GM19025 (cell line): ENCODE measurements around the gene TACC2.
"Not testable (repeated sequence)": the region's sequence is repeated elsewhere in the genome, so short reads cannot be mapped to it uniquely, and the experiment has no call there.

ENCODE experiments used
- ATAC-seq: cut with Tn5 transposase; IDR thresholded peaks from one replicate; pipeline ENCODE4 v1.9.1; 2021; ENCODE audit warnings: mild to moderate bottlenecking, low read depth, moderate library complexity; ENCODE audit not compliant: unreplicated experiment

The TACC2 gene

DNA sequence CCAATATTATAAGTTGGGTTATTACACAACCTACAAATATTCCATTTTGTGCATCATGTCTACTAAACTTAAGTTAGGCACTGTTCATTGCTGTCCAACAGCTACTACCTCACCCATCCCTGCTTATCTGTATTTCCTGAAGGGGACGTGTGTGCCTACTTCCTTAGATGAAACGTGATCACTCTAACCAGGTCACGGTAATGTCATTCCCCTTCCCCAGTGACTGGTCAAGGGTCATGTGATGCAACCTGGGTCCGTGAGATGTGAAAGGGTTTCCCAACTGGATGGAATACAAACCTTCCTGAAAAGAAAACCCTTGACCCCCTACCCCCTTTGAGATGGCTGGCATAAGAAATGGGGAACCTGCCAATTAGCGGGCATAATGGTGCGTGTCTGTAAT, 12.4 kb upstream of the TACC2 start:
- no peak for ATAC-seq

GRCh38 chr10:121978511-121978910, 10.5 kb upstream of the TACC2 start:
- no peak for ATAC-seq

DNA sequence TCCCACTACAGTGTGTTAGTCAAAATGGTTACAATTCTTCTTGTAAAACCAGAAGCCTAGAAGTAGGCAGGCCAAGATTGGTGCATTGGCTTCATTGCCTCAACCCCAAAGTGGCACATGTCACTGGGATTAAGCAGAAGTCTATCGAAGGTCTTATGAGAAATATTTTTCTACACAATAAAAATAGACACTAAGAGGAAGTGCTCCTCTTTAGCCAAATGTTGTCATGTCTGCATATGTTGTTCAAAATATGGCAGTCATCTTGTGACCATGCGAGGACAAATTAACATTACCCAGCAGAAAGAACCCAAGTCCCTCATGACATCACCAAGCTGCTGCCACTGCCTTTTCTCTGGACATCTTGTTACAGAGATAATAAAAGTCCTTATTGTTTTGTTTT, 7.6 kb upstream of the TACC2 start:
- ATAC-seq, result no peak

DNA sequence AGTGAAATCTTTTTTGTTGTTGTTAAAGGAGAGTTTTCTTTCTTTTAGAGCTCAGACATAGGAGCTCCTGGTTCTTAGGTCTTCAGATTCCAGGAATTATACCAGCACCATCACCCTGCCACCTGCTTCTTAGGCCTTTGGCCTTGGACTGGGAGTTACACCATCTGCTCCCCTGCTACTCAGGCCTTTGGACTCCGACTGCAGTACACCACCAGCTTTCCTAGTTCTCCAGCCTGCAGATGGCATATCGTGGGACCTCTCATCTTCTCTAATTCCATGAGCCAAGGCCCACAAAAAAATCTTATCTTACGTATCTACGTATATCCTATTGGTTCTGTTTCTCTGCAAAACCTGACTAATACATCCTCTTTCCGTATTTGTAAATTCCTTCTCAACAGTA, 5.1 kb upstream of the TACC2 start:
- ATAC-seq, result no peak

DNA sequence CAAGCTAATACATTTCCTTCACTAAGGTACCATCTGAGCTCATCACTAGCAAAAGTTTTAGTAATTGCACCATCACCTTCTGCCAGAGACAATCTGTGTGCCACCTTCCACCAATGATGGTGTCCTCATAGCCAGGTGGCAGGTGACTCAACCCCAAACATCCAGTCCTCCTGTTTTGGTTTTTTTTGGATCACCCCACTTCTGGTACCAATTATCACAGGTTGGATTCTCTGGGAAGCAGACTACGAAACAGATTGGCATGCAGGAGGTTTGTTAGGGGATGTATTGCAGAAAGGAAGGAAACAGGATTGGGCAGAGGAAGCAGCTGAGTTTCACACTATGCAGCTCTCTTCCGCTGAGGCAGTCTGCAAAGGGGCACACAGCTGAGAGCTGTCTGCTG, 4.5 kb upstream of the TACC2 start:
- ATAC-seq, result no peak

DNA sequence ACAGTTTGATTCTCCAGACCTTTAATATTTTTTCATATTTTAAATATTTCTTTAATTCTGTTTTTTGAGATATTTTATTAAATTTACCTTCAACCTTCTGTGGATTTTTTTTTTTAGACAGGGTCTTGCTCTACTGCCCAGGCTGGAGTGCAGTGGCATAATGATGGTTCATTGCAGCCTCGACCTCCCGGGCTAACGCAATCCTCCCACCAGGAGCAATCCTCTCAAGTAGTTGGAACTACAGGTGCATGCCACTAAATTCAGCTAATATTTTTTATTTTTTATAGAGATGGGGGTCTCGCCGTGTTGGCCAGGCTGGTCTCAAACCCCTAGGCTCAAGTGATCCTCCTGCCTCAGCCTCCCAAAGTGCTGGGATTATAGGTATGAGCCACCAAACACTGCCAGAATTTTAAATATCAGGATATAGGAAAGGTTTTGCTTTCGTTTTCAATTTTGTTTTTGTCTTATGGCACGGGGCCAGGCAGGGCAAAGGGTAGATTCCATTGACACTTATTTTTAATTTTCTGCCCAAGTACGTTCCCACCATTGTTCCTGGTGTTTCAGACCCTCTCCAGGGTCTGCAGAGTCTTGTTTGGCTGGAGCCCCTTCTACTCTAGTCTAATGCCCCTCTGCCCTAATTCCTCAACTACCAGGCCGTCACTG, 1.2 kb downstream of the TACC2 start:
- no peak for ATAC-seq

GRCh38 chr10:121991727-121992126, 2.8 kb downstream of the TACC2 start:
- ATAC-seq, result not testable (repeated sequence)

GRCh38 chr10:121994429-121994941, 5.5 kb downstream of the TACC2 start:
- ATAC-seq, result no peak

- ATAC-seq, result no peak
Observed at GRCh38 chr10:121998462-121998861, 9.5 kb downstream of the TACC2 start.

DNA sequence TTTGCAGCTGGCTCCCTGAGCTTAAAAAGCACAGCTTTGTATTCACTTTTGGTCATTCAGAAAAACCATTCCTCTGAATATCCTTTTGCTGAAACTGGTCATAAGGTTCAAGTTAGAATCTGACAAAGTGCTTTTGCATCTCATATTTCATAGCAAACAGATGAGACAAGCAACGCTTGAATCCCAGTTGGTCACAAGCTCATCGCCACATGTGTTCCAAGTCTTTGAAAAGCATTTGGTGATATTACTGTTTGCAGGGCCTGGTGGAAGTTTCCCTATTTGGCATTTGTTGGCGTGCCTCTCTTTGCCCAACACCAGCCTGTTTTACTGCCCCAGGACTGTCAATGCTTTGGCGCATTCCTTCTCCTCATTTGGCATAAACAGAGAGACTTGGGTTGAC, 10.3 kb downstream of the TACC2 start:
- no peak for ATAC-seq

- no peak for ATAC-seq
Observed at GRCh38 chr10:122001698-122002097, 12.7 kb downstream of the TACC2 start.

- no peak for ATAC-seq
Observed at GRCh38 chr10:122007415-122007814, 18.5 kb downstream of the TACC2 start.

DNA sequence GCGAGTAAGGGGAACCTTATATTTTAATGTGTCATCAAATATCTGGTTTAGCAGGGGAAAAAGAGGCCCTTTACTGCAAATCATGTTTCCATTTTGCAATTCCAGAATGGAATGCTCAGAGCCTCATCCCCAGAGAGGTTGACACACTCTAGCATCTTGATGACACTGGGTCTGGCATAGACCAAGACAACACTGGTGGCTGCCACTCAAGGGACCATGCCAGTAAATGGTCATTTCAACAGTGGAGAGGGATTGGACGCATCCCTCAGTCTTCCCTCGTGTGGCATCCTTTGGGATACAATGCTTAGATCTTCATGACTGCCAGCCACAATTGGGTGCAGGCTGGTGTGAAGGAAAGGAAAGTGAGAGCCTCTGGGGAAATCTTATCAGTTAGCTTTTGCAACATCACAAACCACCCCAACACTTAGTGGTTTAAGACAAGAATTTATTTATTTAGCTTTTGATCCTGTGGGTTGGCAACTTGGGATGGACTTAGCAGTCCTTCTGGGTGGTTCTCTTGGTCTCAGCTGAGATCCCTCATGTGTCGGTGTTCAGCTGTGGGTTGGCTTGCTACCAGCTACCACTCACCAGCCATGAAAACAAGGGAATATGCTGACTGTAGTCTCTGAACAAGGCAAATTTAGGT, 21.6 kb downstream of the TACC2 start:
- ATAC-seq, result no peak

- ATAC-seq, result no peak
Observed at GRCh38 chr10:122012731-122013130, 23.8 kb downstream of the TACC2 start.

GRCh38 chr10:122013311-122013780, 24.4 kb downstream of the TACC2 start:
- ATAC-seq, result no peak

DNA sequence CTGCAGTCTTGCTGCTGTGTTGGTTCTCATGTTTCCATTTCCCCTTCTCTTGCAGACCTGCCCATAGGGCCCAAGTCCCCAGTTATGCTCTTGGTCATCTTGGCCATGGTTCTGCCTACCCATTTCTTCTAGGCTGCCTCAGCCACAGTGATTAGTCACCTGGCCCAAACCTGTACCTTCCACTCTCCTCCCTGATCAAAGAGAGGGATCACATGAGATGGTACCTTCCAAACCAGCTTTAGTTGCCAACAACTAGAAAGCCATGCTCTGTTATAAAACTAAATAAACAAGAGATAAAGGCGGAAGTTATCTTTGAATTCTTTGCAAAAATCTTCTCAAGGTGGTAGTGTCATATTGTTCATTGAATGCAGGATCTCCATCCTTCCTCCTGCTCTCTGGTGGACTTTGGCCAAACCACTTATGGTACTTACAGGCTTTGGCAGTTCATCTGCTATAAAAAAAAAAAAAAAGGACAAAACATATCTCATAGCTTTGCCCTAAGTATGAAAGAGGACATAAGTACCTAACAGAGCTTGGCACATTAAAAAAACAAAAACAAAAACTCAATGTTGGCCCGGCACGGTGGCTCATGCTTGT, 25.8 kb downstream of the TACC2 start:
- no peak for ATAC-seq

DNA sequence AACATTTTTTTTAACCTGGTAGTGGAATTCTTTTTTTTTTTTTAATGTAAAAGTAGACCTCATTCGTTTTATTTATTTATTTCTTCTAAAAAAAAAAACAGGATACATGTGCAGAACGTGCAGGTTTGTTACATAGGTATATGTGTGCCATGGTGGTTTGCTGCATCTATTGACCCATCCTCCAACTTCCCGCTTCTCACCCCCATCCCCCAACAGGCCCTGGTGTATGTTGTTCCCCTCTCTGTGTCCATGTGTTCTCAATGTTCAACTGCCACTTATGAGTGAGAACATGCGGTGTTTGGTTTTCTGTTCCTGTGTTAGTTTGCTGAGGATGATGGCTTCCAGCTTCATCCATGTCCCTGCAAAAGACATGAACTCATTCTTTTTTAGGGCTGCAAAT, 29.0 kb downstream of the TACC2 start:
- ATAC-seq, result not testable (repeated sequence)

- ATAC-seq, result no peak
Observed at GRCh38 chr10:122018491-122018890, 29.5 kb downstream of the TACC2 start.

- no peak for ATAC-seq
Observed at GRCh38 chr10:122018951-122019413, 30.0 kb downstream of the TACC2 start.

GRCh38 chr10:122019414-122019975, 30.5 kb downstream of the TACC2 start:
- no peak for ATAC-seq

DNA sequence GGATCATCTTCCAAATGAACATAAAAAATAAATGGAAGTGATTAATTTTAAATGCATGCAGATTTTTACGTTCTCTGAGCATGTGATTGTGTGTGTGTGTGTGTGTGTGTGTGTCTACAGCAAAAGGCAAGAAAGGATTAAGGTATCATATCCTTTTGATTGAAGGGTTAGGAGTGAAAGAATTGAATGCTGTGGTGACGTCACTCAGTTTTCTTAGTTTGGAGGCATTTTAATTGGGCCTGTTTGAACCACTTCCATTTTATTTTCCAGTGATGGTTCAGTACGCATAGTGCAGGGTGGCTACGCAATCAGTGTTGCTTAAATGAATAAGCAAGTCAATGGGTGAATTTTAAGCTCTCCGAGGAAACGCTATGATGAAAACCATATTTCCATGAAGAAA, 31.3 kb downstream of the TACC2 start:
- no peak for ATAC-seq
